ENCODE results near the gene ADGRE3. TPM values are rescaled to one million over a fixed set of nuclear protein-coding genes. Genes with fewer than 3 reads are reported as not detected.
"Not testable (repeated sequence)": the region's sequence is repeated elsewhere in the genome, so short reads cannot be mapped to it uniquely, and the experiment has no call there.

Gene ADGRE3
- total RNA-seq, 1 donor from 2014 or later = not detected

DNA sequence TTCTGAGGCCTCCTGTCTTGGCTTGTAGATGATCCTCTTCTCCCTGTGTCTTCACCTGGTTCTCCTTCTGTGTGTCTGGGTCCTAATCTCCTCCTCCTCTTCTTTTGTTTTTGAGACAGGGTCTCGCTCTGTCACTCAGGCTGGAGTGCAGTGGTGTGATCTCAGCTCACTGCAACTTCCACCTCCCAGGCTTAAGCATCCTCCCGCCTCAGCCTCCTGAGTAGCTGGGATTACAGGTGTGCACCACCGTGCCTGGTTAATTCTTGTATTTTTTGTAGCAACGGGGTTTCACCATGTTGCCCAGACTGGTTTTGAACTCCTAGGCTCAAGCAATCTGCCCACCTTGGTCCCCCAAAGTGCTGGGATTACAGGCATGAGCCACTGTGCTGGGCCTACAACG is 62.4 kb downstream of the ADGRE3 start:
- not testable (repeated sequence) for H3K9ac ChIP-seq (ENCODE audit: low read depth in 1 of 3, low read length in 3 of 3); H3K27ac ChIP-seq (ENCODE audit: low read depth, low read length); H3K4me1 ChIP-seq (ENCODE audit: control insufficient read depth in 3 of 3, insufficient read depth in 3 of 3, low read length in 3 of 3); H3K4me3 ChIP-seq (ENCODE audit: low read length in 3 of 3); H3K27me3 ChIP-seq (ENCODE audit: control insufficient read depth in 3 of 3, insufficient read depth in 3 of 3, low read length in 3 of 3); H3K36me3 ChIP-seq (ENCODE audit: control insufficient read depth in 3 of 3, insufficient read depth in 3 of 3, low read length in 3 of 3); H3K9me3 ChIP-seq (ENCODE audit: control insufficient read depth in 3 of 3, low read length in 3 of 3)

DNA sequence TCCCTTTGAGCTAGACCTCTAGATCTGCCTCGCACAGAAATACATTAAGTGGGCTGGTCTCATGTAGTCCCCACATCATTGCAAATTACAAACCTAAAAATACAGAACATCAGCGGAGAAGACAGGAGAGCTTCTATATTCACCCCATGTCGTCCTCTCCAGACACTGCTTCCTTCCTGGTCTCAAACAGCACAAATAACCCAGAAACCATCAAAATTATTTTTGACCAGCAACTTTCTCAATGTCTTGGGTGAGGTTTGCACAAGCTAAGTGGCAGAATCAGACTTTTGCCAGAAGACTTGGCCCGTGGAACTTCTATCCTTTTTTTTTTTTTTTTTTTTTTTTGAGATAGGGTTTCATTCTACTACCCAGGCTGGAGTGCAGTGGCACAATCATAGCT is 63.6 kb downstream of the ADGRE3 start:
- no peak overlapping the region for H3K27ac ChIP-seq (ENCODE audit: low read depth, low read length)
- H3K4me3 ChIP-seq (ENCODE audit: low read length in 3 of 3) = no peak overlapping the region
- no peak overlapping the region for H3K9ac ChIP-seq (ENCODE audit: low read depth in 1 of 3, low read length in 3 of 3)
- no peaks in the 10 kb centered on the region for H3K4me1 ChIP-seq (ENCODE audit: control insufficient read depth in 3 of 3, insufficient read depth in 3 of 3, low read length in 3 of 3)
- H3K36me3 ChIP-seq (ENCODE audit: control insufficient read depth in 3 of 3, insufficient read depth in 3 of 3, low read length in 3 of 3) = no peaks in the 10 kb centered on the region
- H3K9me3 ChIP-seq (ENCODE audit: control insufficient read depth in 3 of 3, low read length in 3 of 3) = no peaks in the 10 kb centered on the region
- H3K27me3 ChIP-seq (ENCODE audit: control insufficient read depth in 3 of 3, insufficient read depth in 3 of 3, low read length in 3 of 3) = no peaks in the 10 kb centered on the region

DNA sequence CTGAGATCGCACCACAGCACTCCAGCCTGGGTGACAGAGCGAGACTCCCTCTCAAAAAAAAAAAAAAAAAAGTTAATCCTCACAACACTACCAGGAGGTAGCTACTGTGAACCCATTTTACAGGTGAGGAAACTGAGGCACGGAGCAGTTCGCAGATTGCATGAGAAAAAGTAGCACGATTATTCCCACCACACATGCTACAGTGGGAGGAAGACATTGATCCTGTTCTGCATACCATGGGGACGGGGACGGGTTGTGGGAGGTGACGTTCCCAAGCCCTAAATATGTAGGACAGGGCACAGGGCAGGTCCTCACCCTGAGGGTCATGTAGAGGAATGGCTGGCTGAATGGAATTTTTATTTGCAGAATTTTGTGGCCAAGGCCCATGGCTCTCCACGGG is 68.0 kb downstream of the ADGRE3 start:
- Histone ChIP-seq H3K4me3 (ENCODE audit: low read length in 3 of 3) (no peak overlapping the region), H3K36me3 (ENCODE audit: control insufficient read depth in 3 of 3, insufficient read depth in 3 of 3, low read length in 3 of 3) (no peaks in the 10 kb centered on the region), H3K27ac (ENCODE audit: low read depth, low read length) (no peak overlapping the region), H3K9me3 (ENCODE audit: control insufficient read depth in 3 of 3, low read length in 3 of 3) (peaks cover 0 to 3% (median 3%) of the 10 kb centered on the region in 3 donors), H3K4me1 (ENCODE audit: control insufficient read depth in 3 of 3, insufficient read depth in 3 of 3, low read length in 3 of 3) (no peaks in the 10 kb centered on the region), H3K9ac (ENCODE audit: low read depth in 1 of 3, low read length in 3 of 3) (no peak overlapping the region), H3K27me3 (ENCODE audit: control insufficient read depth in 3 of 3, insufficient read depth in 3 of 3, low read length in 3 of 3) (no peaks in the 10 kb centered on the region)

DNA sequence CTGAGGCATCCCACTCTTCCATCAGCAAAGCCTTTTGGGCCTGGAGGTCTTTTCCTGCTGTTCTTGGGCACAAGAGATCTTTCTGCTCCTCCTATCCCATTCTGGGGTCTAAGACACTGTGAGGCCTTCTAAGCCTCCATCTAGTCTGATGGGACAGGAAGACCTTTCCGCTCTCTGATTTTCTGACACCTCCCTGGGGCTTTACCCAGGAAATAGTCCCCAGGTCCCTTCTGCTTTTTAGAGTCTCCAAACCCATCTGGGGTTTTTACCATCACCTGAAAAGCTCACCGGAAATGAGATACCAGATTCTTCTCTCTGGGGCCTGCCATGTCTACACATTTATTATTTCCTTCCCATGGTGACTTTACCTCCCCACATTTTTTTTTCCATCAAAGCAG is 70.7 kb downstream of the ADGRE3 start:
- Histone ChIP-seq H3K4me3 (ENCODE audit: low read length in 3 of 3) (no peak overlapping the region), H3K9ac (ENCODE audit: low read depth in 1 of 3, low read length in 3 of 3) (no peak overlapping the region), H3K27me3 (ENCODE audit: control insufficient read depth in 3 of 3, insufficient read depth in 3 of 3, low read length in 3 of 3) (peaks cover 0 to 3% (median 0%) of the 10 kb centered on the region in 3 donors), H3K9me3 (ENCODE audit: control insufficient read depth in 3 of 3, low read length in 3 of 3) (peaks cover 0 to 4% (median 3%) of the 10 kb centered on the region in 3 donors), H3K4me1 (ENCODE audit: control insufficient read depth in 3 of 3, insufficient read depth in 3 of 3, low read length in 3 of 3) (no peaks in the 10 kb centered on the region), H3K27ac (ENCODE audit: low read depth, low read length) (no peak overlapping the region), H3K36me3 (ENCODE audit: control insufficient read depth in 3 of 3, insufficient read depth in 3 of 3, low read length in 3 of 3) (no peaks in the 10 kb centered on the region)

DNA sequence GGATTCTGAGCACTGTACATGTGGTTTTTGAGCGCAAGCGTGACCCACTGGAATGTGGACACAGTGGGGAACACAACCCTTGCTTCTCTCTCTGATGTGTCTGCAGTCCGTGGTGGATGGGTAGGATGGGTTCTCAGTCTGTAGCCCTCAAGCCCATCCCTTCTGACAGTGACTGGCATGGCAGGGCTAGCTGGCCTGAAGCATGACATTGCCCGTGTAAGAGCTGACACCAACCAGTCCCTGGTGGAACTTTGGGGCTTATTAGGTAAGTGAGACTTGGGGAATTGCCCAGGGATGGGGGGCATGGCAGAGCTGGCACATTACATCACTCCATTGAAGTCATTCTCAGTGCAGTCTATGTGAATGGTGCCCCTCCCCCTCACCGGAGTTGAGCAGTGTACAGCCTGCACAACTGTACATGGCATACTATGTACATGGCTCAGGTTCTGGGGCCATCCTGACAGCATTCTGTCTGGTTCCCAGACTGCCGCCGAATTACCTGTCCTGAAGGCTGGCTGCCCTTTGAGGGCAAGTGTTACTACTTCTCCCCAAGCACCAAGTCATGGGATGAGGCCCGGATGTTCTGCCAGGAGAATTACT is 75.0 kb downstream of the ADGRE3 start:
- no peak overlapping the region for H3K4me3 ChIP-seq (ENCODE audit: low read length in 3 of 3)
- peaks cover 0 to 7% (median 3%) of the 10 kb centered on the region in 3 donors for H3K9me3 ChIP-seq (ENCODE audit: control insufficient read depth in 3 of 3, low read length in 3 of 3)
- no peaks in the 10 kb centered on the region for H3K4me1 ChIP-seq (ENCODE audit: control insufficient read depth in 3 of 3, insufficient read depth in 3 of 3, low read length in 3 of 3)
- H3K36me3 ChIP-seq (ENCODE audit: control insufficient read depth in 3 of 3, insufficient read depth in 3 of 3, low read length in 3 of 3) = no peaks in the 10 kb centered on the region
- peaks cover 0 to 3% (median 0%) of the 10 kb centered on the region in 3 donors for H3K27me3 ChIP-seq (ENCODE audit: control insufficient read depth in 3 of 3, insufficient read depth in 3 of 3, low read length in 3 of 3)
- H3K9ac ChIP-seq (ENCODE audit: low read depth in 1 of 3, low read length in 3 of 3) = no peak overlapping the region
- no peak overlapping the region for H3K27ac ChIP-seq (ENCODE audit: low read depth, low read length)

DNA sequence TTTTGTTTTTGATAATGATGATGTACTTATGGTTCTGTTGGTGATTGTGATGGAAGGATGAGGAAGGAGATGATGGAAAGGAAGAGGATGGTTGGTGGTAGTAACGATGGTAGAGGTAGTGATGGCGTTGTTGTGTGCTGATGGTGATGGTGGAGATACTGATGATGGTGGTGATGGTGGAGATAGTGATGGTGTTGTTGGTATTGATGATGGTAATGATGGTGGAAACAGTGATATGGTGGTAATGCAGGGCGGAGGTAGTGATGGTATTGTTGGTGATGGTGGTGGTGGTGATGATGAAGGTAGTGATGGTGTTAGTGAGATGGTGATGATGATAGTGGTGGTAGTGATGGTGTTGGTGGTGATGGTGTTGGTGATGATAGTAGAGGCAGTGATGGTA is 79.1 kb downstream of the ADGRE3 start:
- Histone ChIP-seq H3K27me3 (ENCODE audit: control insufficient read depth in 3 of 3, insufficient read depth in 3 of 3, low read length in 3 of 3) (peaks cover 0 to 3% (median 0%) of the 10 kb centered on the region in 3 donors), H3K36me3 (ENCODE audit: control insufficient read depth in 3 of 3, insufficient read depth in 3 of 3, low read length in 3 of 3) (no peaks in the 10 kb centered on the region)

DNA sequence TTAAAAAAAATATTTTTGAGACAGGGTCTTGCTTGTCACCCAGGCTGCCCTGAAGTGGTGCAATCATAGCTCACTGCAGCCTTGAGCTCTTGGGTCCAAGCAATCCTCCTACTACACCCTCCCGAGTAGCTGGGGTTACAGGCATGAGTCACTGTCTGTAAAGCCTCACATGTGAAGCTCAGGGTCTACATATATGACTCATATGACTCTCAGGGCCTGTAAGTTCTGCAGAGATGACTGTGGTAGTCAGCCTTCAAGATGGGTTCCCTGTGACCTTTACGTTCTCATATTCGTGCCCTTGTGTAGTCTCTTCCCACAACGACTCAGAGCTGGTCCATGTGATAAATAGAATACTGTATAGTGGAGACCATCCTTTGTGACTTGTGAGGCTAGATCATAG is 85.2 kb downstream of the ADGRE3 start:
- H3K27me3 ChIP-seq (ENCODE audit: control insufficient read depth in 3 of 3, insufficient read depth in 3 of 3, low read length in 3 of 3); H3K4me3 ChIP-seq (ENCODE audit: low read length in 3 of 3); H3K9me3 ChIP-seq (ENCODE audit: control insufficient read depth in 3 of 3, low read length in 3 of 3); H3K4me1 ChIP-seq (ENCODE audit: control insufficient read depth in 3 of 3, insufficient read depth in 3 of 3, low read length in 3 of 3); H3K36me3 ChIP-seq (ENCODE audit: control insufficient read depth in 3 of 3, insufficient read depth in 3 of 3, low read length in 3 of 3); H3K27ac ChIP-seq (ENCODE audit: low read depth, low read length); H3K9ac ChIP-seq (ENCODE audit: low read depth in 1 of 3, low read length in 3 of 3): not testable (repeated sequence)

More for the DNA sequence above, 79.1 kb downstream of the ADGRE3 start:
- Histone ChIP-seq H3K4me1 (ENCODE audit: control insufficient read depth in 3 of 3, insufficient read depth in 3 of 3, low read length in 3 of 3) (no peaks in the 10 kb centered on the region), H3K4me3 (ENCODE audit: low read length in 3 of 3) (no peak overlapping the region), H3K9ac (ENCODE audit: low read depth in 1 of 3, low read length in 3 of 3) (no peak overlapping the region), H3K27ac (ENCODE audit: low read depth, low read length) (no peak overlapping the region), H3K9me3 (ENCODE audit: control insufficient read depth in 3 of 3, low read length in 3 of 3) (peaks cover 0 to 4% (median 0%) of the 10 kb centered on the region in 3 donors)

DNA sequence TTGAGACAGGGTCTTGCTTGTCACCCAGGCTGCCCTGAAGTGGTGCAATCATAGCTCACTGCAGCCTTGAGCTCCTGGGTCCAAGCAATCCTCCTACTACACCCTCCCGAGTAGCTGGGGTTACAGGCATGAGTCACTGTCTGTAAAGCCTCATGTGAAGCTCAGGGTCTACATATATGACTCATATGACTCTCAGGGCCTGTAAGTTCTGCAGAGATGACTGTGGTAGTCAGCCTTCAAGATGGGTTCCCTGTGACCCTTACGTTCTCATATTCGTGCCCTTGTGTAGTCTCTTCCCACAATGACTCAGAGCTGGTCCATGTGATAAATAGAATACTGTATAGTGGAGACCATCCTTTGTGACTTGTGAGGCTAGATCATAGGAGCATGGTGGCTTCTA is 89.5 kb downstream of the ADGRE3 start:
- H3K4me3 ChIP-seq (ENCODE audit: low read length in 3 of 3); H3K9me3 ChIP-seq (ENCODE audit: control insufficient read depth in 3 of 3, low read length in 3 of 3); H3K27ac ChIP-seq (ENCODE audit: low read depth, low read length); H3K36me3 ChIP-seq (ENCODE audit: control insufficient read depth in 3 of 3, insufficient read depth in 3 of 3, low read length in 3 of 3); H3K27me3 ChIP-seq (ENCODE audit: control insufficient read depth in 3 of 3, insufficient read depth in 3 of 3, low read length in 3 of 3); H3K4me1 ChIP-seq (ENCODE audit: control insufficient read depth in 3 of 3, insufficient read depth in 3 of 3, low read length in 3 of 3); H3K9ac ChIP-seq (ENCODE audit: low read depth in 1 of 3, low read length in 3 of 3): not testable (repeated sequence)

DNA sequence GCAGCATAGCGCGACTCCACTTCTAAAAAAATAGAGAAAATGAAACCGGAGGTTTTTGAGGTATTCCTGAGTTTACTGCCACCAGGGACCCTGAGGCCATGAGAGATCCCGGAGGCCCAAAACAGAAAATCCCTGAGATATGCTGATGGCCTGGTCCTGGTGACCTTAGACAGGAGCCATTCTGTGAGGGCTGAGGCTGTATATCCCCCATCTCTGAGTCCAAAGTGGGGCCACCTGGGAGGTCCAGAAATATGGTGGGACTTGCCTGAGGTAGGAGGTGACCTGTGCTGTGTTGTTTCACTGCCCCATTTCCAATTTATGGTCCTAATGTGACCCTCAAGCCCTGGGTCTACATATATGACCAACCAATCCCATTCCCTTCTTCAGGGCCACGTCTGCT is 90.3 kb downstream of the ADGRE3 start:
- not testable (repeated sequence) for H3K36me3 ChIP-seq (ENCODE audit: control insufficient read depth in 3 of 3, insufficient read depth in 3 of 3, low read length in 3 of 3); H3K9me3 ChIP-seq (ENCODE audit: control insufficient read depth in 3 of 3, low read length in 3 of 3); H3K27ac ChIP-seq (ENCODE audit: low read depth, low read length)

DNA sequence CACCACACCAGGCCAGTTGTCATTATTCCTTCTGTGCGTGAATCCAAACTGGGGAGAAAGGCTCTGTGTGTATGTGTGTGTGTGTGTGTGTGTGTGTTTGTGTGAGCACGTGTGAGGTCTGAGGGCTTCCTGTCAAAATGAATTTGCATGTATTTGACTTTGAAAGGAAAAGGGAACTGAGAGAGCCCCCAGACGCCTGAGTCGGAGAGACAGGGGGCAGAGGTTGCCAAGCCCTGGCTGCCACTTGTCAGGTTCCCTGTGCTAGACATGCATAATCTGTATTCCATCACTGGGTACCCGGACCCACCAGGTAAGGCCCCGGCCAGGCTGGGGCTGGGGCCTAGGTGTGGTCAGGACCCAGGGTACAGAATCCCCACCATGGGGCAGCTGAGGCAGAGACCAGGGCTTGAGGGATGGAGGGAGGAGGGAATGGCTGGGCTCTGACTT is 91.7 kb downstream of the ADGRE3 start, which contains the start of gene CLEC17A:
Gene CLEC17A (plus strand): TSS at position 191 of the 447 bp plus-strand sequence. CDS start 77 bp downstream, at position 268.
- Histone ChIP-seq H3K27me3 (ENCODE audit: control insufficient read depth in 3 of 3, insufficient read depth in 3 of 3, low read length in 3 of 3) (no peaks in the 10 kb centered on the region), H3K27ac (ENCODE audit: low read depth, low read length) (no peak within 1 kb of the TSS), H3K9me3 (ENCODE audit: control insufficient read depth in 3 of 3, low read length in 3 of 3) (no peaks in the 10 kb centered on the region), H3K4me1 (ENCODE audit: control insufficient read depth in 3 of 3, insufficient read depth in 3 of 3, low read length in 3 of 3) (no peaks in the 10 kb centered on the region), H3K4me3 (ENCODE audit: low read length in 3 of 3) (no peak within 1 kb of the TSS), H3K9ac (ENCODE audit: low read depth in 1 of 3, low read length in 3 of 3) (no peak within 1 kb of the TSS), H3K36me3 (ENCODE audit: control insufficient read depth in 3 of 3, insufficient read depth in 3 of 3, low read length in 3 of 3) (no peaks in the 10 kb centered on the region)

More for the DNA sequence above, 90.3 kb downstream of the ADGRE3 start:
- H3K27me3 ChIP-seq (ENCODE audit: control insufficient read depth in 3 of 3, insufficient read depth in 3 of 3, low read length in 3 of 3); H3K4me3 ChIP-seq (ENCODE audit: low read length in 3 of 3); H3K9ac ChIP-seq (ENCODE audit: low read depth in 1 of 3, low read length in 3 of 3); H3K4me1 ChIP-seq (ENCODE audit: control insufficient read depth in 3 of 3, insufficient read depth in 3 of 3, low read length in 3 of 3): not testable (repeated sequence)
